ENCODE measurements around the gene NPSR1. TPM values are rescaled to one million over a fixed set of nuclear protein-coding genes. Genes with fewer than 3 reads are reported as not detected.

NPSR1 gene
- total RNA-seq, 1 experiment from 2014 or later: not detected

DNA sequence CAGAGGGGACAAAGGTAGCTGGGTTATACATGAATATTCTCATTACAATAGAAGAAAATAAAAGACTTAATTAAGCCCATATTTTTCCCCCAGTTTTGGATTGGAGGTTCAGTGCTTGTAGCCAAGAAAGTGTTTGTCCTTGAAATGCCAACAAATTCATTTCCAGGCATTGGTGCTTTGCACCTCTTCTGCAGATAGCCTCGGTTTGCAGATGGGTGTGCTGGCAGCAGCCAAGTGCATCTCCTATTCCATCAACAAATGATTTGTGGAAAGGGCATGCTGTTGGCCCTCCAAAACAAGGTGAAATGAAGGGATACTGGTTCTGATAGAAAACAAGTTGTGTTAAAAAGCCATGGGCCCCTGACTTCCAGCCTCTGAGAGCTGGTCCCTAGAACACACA lies 192.0 kb downstream of the NPSR1 start:
- Histone ChIP-seq H3K23ac (ENCODE audit: insufficient read length, low read depth, low read length) (no peak overlapping the region), H3K9ac (ENCODE audit: extremely low read depth, insufficient read length, low read length) (no peak overlapping the region), H2AK5ac (ENCODE audit: insufficient read length, low read length) (no peak overlapping the region), H4K20me1 (ENCODE audit: control insufficient read depth, insufficient read depth, insufficient read length) (no peaks in the 10 kb centered on the region), H4K8ac (replicated peaks; ENCODE audit: insufficient read length, low read depth, low read length) (no peak overlapping the region), H4K91ac (ENCODE audit: insufficient read length, low read depth, low read length) (no peak overlapping the region), H3K27me3 (ENCODE audit: insufficient read depth, low read length) (no peaks in the 10 kb centered on the region), H3T11ph (ENCODE audit: low read length) (no peak overlapping the region), H3K79me1 (ENCODE audit: insufficient read depth, low read depth, low read length, poor library complexity, severe bottlenecking) (no peaks in the 10 kb centered on the region), H3K4me1 (ENCODE audit: insufficient read depth, low read length) (no peaks in the 10 kb centered on the region; the same call in 1 of the 2 replicates), H2BK120ac (ENCODE audit: low read depth, low read length, poor library complexity, severe bottlenecking) (no peak overlapping the region), H3K23me2 (ENCODE audit: insufficient read length, low read depth, low read length, poor library complexity, severe bottlenecking) (no peaks in the 10 kb centered on the region), H2AFZ (ENCODE audit: low read length) (no peak overlapping the region), H3K4me2 (ENCODE audit: insufficient read depth, insufficient read length, low read length) (no peak overlapping the region), H2BK15ac (ENCODE audit: low read depth, low read length) (no peak overlapping the region), H2BK20ac (ENCODE audit: low read depth, low read length, poor library complexity, severe bottlenecking) (no peak overlapping the region), H3K4ac (ENCODE audit: low read depth, low read length) (no peak overlapping the region), H2BK12ac (ENCODE audit: insufficient read length, low read depth, low read length) (no peak overlapping the region), H3K9me3 (ENCODE audit: control insufficient read depth, low read depth, low read length) (no peaks in the 10 kb centered on the region), H3K18ac (ENCODE audit: insufficient read length, low read depth, low read length) (no peak overlapping the region), H4K5ac (ENCODE audit: insufficient read length, low read depth, low read length) (no peak overlapping the region), H3K27ac (ENCODE audit: insufficient read length, low read depth, low read length) (no peak overlapping the region), H2BK5ac (ENCODE audit: insufficient read length, low read length) (no peak overlapping the region), H3K79me2 (ENCODE audit: insufficient read depth, low read length) (no peaks in the 10 kb centered on the region), H3K56ac (ENCODE audit: insufficient read length, low read depth, low read length) (no peak overlapping the region), H3K14ac (ENCODE audit: insufficient read depth, low read length) (no peak overlapping the region)
- TF ChIP-seq, protein P1, sequence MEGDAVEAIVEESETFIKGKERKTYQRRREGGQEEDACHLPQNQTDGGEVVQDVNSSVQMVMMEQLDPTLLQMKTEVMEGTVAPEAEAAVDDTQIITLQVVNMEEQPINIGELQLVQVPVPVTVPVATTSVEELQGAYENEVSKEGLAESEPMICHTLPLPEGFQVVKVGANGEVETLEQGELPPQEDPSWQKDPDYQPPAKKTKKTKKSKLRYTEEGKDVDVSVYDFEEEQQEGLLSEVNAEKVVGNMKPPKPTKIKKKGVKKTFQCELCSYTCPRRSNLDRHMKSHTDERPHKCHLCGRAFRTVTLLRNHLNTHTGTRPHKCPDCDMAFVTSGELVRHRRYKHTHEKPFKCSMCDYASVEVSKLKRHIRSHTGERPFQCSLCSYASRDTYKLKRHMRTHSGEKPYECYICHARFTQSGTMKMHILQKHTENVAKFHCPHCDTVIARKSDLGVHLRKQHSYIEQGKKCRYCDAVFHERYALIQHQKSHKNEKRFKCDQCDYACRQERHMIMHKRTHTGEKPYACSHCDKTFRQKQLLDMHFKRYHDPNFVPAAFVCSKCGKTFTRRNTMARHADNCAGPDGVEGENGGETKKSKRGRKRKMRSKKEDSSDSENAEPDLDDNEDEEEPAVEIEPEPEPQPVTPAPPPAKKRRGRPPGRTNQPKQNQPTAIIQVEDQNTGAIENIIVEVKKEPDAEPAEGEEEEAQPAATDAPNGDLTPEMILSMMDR (conservative IDR thresholded peaks at IDR 0.05): no peak
- WGBS (ENCODE audit: extremely low coverage, insufficient read length, low lambda C conversion rate): no CpG with 5 or more reads among the region's 1 CpG
- Mint-ChIP-seq H3K27me3 (ENCODE audit: low read depth) (no peaks in the 10 kb centered on the region), H3K9me3 (no peaks in the 10 kb centered on the region; a peak in 1 of 5 replicates), H3K36me3 (ENCODE audit: insufficient read depth in 1 of 3, low read depth in 3 of 3) (no peaks in the 10 kb centered on the region; a peak in 1 of 7 replicates), H3K4me1 (peaks cover 11 to 18% of the 10 kb centered on the region in 2 experiments), H3K27ac (no peak overlapping the region), H3K4me3 (no peak overlapping the region)
- no peak for DNase-seq
